HepG2 (cell line): Measurements from ENCODE around the gene TCF3. TPM values are rescaled to one million over a fixed set of nuclear protein-coding genes. Genes with fewer than 3 reads are reported as not detected.

ENCODE experiments used
- ATAC-seq: fragments of 200-7000 bp; cut with Tn5 transposase; 3 replicates; pipeline ENCODE4 v1.9.1; 2020; ENCODE audit warnings: mild to moderate bottlenecking, moderate library complexity
- BruUV-seq: library from RNA; stranded (reverse); fragments of 400-500 nt; replicated peaks from 2 replicates; lab custom pipeline; 2021; lab: Mats Ljungman, UMichigan
- CTCF ChIA-PET: fragments of 300-600 bp; formaldehyde crosslinking; extraction: SDS; loops from one replicate; lab custom pipeline; 2021; ENCODE audit warnings: low total read pairs, inconsistent platforms, low intra/inter-chr PET ratio; lab: Yijun Ruan, JAX
- POLR2A ChIA-PET: fragments of 350-600 bp; sonication (Branson Sonifier 250); formaldehyde crosslinking; loops from one replicate; lab custom pipeline; 2020; ENCODE audit warnings: antibody characterized with exemption, inconsistent platforms; lab: Yijun Ruan, JAX
- DNase-seq: peaks from one replicate; pipeline ENCODE4 v3.0.0-alpha.2; 2015; ENCODE audit warnings: low spot score
- FAIRE-seq: peaks from 3 replicates; lab custom pipeline; 2011; peaks lifted over from hg19 to GRCh38; lab: Jason Lieb, UNC
- H2AFZ ChIP-seq: one replicate; pipeline ENCODE4 v1.6.1; 2011; ENCODE audit warnings: low read length, inconsistent platforms
- H3K27ac ChIP-seq: fragments of 300-600 bp; 3 replicates; pipeline ENCODE4 v1.8.0; 2011; ENCODE audit warnings: mixed run types, mild to moderate bottlenecking, mixed read lengths, low read length, inconsistent platforms; ENCODE audit not compliant: insufficient read depth; ENCODE audit errors: extremely low read length
- H3K27me3 ChIP-seq, 2 experiments: fragments of 200-600 bp in 1 of 2; 2 replicates in 1 of 2; 3 replicates in 1 of 2; pipeline versions ENCODE4 v1.6.0 to v1.8.0; 2011; ENCODE audit warnings: low read length in 2 of 2, mild to moderate bottlenecking in 2 of 2, moderate library complexity in 2 of 2, inconsistent platforms in 1 of 2; ENCODE audit not compliant: insufficient read depth in 2 of 2, control insufficient read depth in 1 of 2
- H3K36me3 ChIP-seq, 2 experiments: fragments of 200-600 bp in 1 of 2; replicated peaks in 1 of 2; 2 replicates in 1 of 2; 3 replicates in 1 of 2; pipeline versions ENCODE4 v1.5.1 to v1.8.0; 2011; ENCODE audit warnings: low read length in 2 of 2, inconsistent platforms in 1 of 2; ENCODE audit not compliant: insufficient read depth in 2 of 2, control insufficient read depth in 1 of 2
- H3K4me1 ChIP-seq: 2 replicates; pipeline ENCODE4 v1.5.1; 2012; ENCODE audit warnings: low read length, inconsistent platforms; ENCODE audit not compliant: insufficient read depth
- H3K4me2 ChIP-seq: 2 replicates; pipeline ENCODE4 v1.6.0; 2011; ENCODE audit warnings: low read depth, low read length, inconsistent platforms
- H3K4me3 ChIP-seq, 3 experiments: fragments of 200-600 bp in 1 of 3; sonication (generic), shearing (Covaris generic) in 1 of 3; replicated peaks in 1 of 3; 2 replicates each; pipeline ENCODE4 v1.5.1; 2011 to 2016; ENCODE audit warnings: low read length in 3 of 3, inconsistent platforms in 2 of 3, low read depth in 2 of 3, mild to moderate bottlenecking in 2 of 3, control low read depth in 1 of 3, mixed read lengths in 1 of 3; ENCODE audit not compliant: insufficient read depth in 1 of 3
- H3K79me2 ChIP-seq: one replicate; pipeline ENCODE4 v1.6.1; 2011; ENCODE audit warnings: low read length, inconsistent platforms; ENCODE audit not compliant: insufficient read depth
- H3K9ac ChIP-seq: 2 replicates; pipeline ENCODE4 v1.6.0; 2011; ENCODE audit warnings: mild to moderate bottlenecking, low read depth, low read length, inconsistent platforms; ENCODE audit not compliant: insufficient read depth
- H3K9me3 ChIP-seq: 2 replicates; pipeline ENCODE4 v1.5.1; 2012; ENCODE audit warnings: mild to moderate bottlenecking, low read length
- H4K20me1 ChIP-seq: 2 replicates; pipeline ENCODE4 v1.6.0; 2011; ENCODE audit warnings: inconsistent platforms, mild to moderate bottlenecking, low read length, moderate library complexity; ENCODE audit not compliant: insufficient read depth
- ARNT2 ChIP-seq: sonication (generic); formaldehyde crosslinking; IDR thresholded peaks from 2 replicates; pipeline ENCODE4 v1.8.0; 2022; ENCODE audit warnings: mild to moderate bottlenecking, low read depth, missing genetic modification reagents, moderate library complexity
- ELF4 ChIP-seq: sonication (generic); formaldehyde crosslinking; IDR thresholded peaks from 2 replicates; pipeline ENCODE4 v1.5.0; 2020; ENCODE audit warnings: missing genetic modification reagents, mild to moderate bottlenecking, moderate library complexity, borderline replicate concordance
- FOXA3 ChIP-seq: IDR thresholded peaks from 2 replicates; pipeline ENCODE4 v1.6.1; 2016; ENCODE audit warnings: missing genetic modification reagents, missing compliant biosample characterization
- GABPA ChIP-seq, 2 experiments: IDR thresholded peaks; 2 replicates each; pipeline ENCODE4 v1.6.1; 2011 to 2016; ENCODE audit warnings: low read depth in 2 of 2, low read length in 1 of 2, missing biosample characterization in 1 of 2, missing genetic modification characterization in 1 of 2
- GMEB1 ChIP-seq: sonication (generic); formaldehyde crosslinking; IDR thresholded peaks from 2 replicates; pipeline ENCODE4 v1.5.1; 2020; ENCODE audit warnings: missing genetic modification reagents, mild to moderate bottlenecking, borderline replicate concordance
- HES4 ChIP-seq: sonication (generic); formaldehyde crosslinking; IDR thresholded peaks from 2 replicates; pipeline ENCODE4 v1.9.0; 2021; ENCODE audit warnings: mild to moderate bottlenecking, missing genetic modification reagents, borderline replicate concordance
- KLF11 ChIP-seq: IDR thresholded peaks from 2 replicates; pipeline ENCODE4 v1.6.1; 2016; ENCODE audit warnings: missing compliant biosample characterization
- MLLT10 ChIP-seq: sonication (generic); formaldehyde crosslinking; IDR thresholded peaks from 2 replicates; pipeline ENCODE4 v1.4.0; 2020; ENCODE audit warnings: missing genetic modification reagents
- MXD1 ChIP-seq: sonication (generic); formaldehyde crosslinking; IDR thresholded peaks from 2 replicates; pipeline ENCODE4 v1.4.0; 2020; ENCODE audit warnings: mild to moderate bottlenecking, missing genetic modification reagents
- ZFP37 ChIP-seq: sonication (generic); formaldehyde crosslinking; IDR thresholded peaks from 2 replicates; pipeline ENCODE4 v1.4.0; 2020; ENCODE audit warnings: missing genetic modification reagents, borderline replicate concordance
- ZNF776 ChIP-seq: sonication (generic); formaldehyde crosslinking; IDR thresholded peaks from 2 replicates; pipeline ENCODE4 v1.4.0; 2020; ENCODE audit warnings: mild to moderate bottlenecking, missing genetic modification reagents
- ZSCAN30 ChIP-seq: sonication (generic); formaldehyde crosslinking; IDR thresholded peaks from 2 replicates; pipeline ENCODE4 v1.5.0; 2020; ENCODE audit warnings: mild to moderate bottlenecking, missing genetic modification reagents
- WGBS: methylation state at CpG from one replicate; pipeline ENCODE4 v1.1.6; 2017; ENCODE audit warnings: low lambda C conversion rate; 5-methylcytosine and 5-hydroxymethylcytosine counted together
- in situ Hi-C: cut with HindIII; loops from 2 replicates; pipeline ENCODE4 v1.10.0; 2017; ENCODE audit warnings: low pct_unique_long_range_greater_than_20kb; ENCODE audit not compliant: extremely low pct_ligation_motif_present
- intact Hi-C: fragments of 100-400 bp; cut with micrococcal nuclease; formaldehyde crosslinking; loops from one replicate; pipeline ENCODE4 v1.10.0; 2022; ENCODE audit not compliant: unreplicated experiment
- polyA plus RNA-seq, 8 experiments: library from polyadenylated mRNA; depleted of rRNA in 3 of 8; stranded (reverse) in 7 of 8; unstranded in 1 of 8; fragments of >200 nt; fragmentation: Illumina TruSeq in 4 of 8; extraction: Trizol in 4 of 8; gene quantifications; 2 replicates each; pipeline versions ENCODE4 v1.2.1 to v1.2.3, GENCODE V29; 2011 to 2016; ENCODE audit warnings: low read depth in 4 of 8, missing spikeins in 1 of 8, mixed read lengths in 1 of 8; ENCODE audit not compliant: insufficient read depth in 1 of 8
- total RNA-seq, 5 experiments: library from RNA; depleted of rRNA; stranded (reverse); fragments of >200 nt; fragmentation: Illumina TruSeq; extraction: Trizol; gene quantifications; 2 replicates each; pipeline ENCODE4 v1.2.3, GENCODE V29; 2016; ENCODE audit warnings: low read depth in 1 of 5
- TF ChIP-seq, protein P1 (sequence below): sonication (generic); formaldehyde crosslinking; IDR thresholded peaks from 2 replicates; pipeline ENCODE4 v1.8.0; 2023; ENCODE audit warnings: mild to moderate bottlenecking, missing genetic modification reagents
- TF ChIP-seq, protein P2 (sequence below): sonication (generic); formaldehyde crosslinking; IDR thresholded peaks from 2 replicates; pipeline ENCODE4 v1.4.0; 2020; ENCODE audit warnings: missing genetic modification reagents
- TF ChIP-seq, protein P3 (sequence below): sonication (generic); formaldehyde crosslinking; IDR thresholded peaks from 2 replicates; pipeline ENCODE4 v1.5.0; 2020; ENCODE audit warnings: mild to moderate bottlenecking, low read depth, missing genetic modification reagents, borderline replicate concordance

TCF3 gene
- total and polyA plus RNA-seq, 2 of the 13 experiments (the other 11 are each of a cell fraction or from before 2014, with no cell fraction given): 51.4 to 53.2 TPM

DNA sequence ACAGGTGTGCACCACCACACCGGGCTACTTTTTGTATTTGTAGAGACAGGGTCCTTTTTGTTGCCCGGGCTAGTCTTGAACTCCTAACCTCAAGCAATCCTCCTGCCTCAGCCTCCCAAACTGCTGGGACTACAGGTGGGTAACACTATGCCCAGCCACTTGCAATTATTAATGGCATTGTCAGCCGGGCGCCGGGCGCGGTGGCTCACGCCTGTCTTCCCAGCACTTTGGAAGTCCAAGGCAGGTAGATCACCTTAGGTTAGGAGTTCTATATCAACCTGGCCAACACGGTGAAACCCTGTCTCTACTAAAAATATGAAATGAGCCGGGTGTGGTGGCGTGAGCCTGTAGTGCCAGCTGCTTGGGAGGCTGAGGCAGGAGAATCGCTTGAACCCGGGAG, 81.6 kb downstream of the TCF3 start (continued):
- TF ChIP-seq, protein P1, sequence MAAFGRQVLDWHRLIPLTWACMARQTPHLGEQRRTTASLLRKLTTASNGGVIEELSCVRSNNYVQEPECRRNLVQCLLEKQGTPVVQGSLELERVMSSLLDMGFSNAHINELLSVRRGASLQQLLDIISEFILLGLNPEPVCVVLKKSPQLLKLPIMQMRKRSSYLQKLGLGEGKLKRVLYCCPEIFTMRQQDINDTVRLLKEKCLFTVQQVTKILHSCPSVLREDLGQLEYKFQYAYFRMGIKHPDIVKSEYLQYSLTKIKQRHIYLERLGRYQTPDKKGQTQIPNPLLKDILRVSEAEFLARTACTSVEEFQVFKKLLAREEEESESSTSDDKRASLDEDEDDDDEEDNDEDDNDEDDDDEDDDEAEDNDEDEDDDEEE: no peak
- TF ChIP-seq ARNT2: no peak
- no peak for TF ChIP-seq ELF4 (CRISPR knock-in tag)

DNA sequence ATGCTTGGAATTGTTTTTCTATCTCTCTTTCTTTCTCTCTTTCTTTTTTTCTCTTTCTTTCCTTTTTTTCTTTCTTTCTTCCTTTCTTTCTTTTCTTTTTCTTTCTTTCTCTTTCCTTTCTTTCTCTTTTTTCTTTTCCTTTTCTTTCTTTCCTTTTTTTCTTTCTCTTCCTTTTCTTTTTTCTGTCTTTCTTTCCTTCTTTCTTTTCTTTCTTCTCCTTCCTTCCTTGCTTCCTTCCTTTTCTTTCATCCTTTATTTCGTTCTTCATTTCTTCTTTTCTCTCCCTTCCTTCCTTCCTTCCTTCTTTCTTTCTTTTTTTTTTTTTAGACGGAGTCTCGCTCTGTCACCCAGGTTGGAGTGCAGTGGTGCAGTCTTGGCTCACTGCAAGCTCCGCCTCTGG, 82.4 kb downstream of the TCF3 start:
- no TSS peak for BruUV-seq
- Histone ChIP-seq H3K4me3 (no peak overlapping the region), H3K4me2 (no peak overlapping the region), H3K27ac (no peak overlapping the region), H4K20me1 (0 out of 2 replicates have a peak, but pooled peaks cover 6% of the 10 kb centered on the region), H3K79me2 (peaks cover 9% of the 10 kb centered on the region), H3K4me1 (peaks cover 31% of the 10 kb centered on the region), H3K9me3 (no peaks in the 10 kb centered on the region), H2AFZ (no peak overlapping the region), H3K36me3 (no peaks in the 10 kb centered on the region), H3K27me3 (peaks cover 0 to 8% of the 10 kb centered on the region in 2 experiments; a peak in 2 of 5 replicates), H3K9ac (no peak overlapping the region)
- ChIA-PET CTCF (no interaction called here), POLR2A (interaction anchor here (1.1 kb wide), 1 partner anchor 21 kb away, joined by 3 read pairs; no protein-coding TSS in a partner anchor)
- WGBS: 73% methylated on average over 4 of the region's 4 CpGs
- FAIRE-seq (no peak), ATAC-seq (no peak), DNase-seq (no peak)
- intact Hi-C loops (no loop called here), in situ Hi-C loops (no loop called here)
- TF ChIP-seq MXD1 (CRISPR knock-in tag) (no peak), MLLT10 (CRISPR knock-in tag) (no peak), GMEB1 (CRISPR knock-in tag) (no peak), KLF11 (CRISPR knock-in tag) (no peak), GABPA (IDR thresholded peaks at IDR 0.05; ENCODE audit: low read depth, low read length) (no peak), GABPA (CRISPR knock-in tag; IDR thresholded peaks at IDR 0.05; ENCODE audit: low read depth) (no peak), ZSCAN30 (CRISPR knock-in tag) (no peak), FOXA3 (CRISPR knock-in tag) (no peak), HES4 (CRISPR knock-in tag) (no peak), ZFP37 (CRISPR knock-in tag) (no peak), ZNF776 (CRISPR knock-in tag) (no peak)
- TF ChIP-seq, protein P2, sequence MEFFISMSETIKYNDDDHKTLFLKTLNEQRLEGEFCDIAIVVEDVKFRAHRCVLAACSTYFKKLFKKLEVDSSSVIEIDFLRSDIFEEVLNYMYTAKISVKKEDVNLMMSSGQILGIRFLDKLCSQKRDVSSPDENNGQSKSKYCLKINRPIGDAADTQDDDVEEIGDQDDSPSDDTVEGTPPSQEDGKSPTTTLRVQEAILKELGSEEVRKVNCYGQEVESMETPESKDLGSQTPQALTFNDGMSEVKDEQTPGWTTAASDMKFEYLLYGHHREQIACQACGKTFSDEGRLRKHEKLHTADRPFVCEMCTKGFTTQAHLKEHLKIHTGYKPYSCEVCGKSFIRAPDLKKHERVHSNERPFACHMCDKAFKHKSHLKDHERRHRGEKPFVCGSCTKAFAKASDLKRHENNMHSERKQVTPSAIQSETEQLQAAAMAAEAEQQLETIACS: no peak
- TF ChIP-seq, protein P3, sequence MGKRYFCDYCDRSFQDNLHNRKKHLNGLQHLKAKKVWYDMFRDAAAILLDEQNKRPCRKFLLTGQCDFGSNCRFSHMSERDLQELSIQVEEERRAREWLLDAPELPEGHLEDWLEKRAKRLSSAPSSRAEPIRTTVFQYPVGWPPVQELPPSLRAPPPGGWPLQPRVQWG: no peak
